H9 (cell line): ENCODE measurements around the gene TELO2. TPM values are rescaled to one million over a fixed set of nuclear protein-coding genes. Genes with fewer than 3 reads are reported as not detected.

Experiments used
- DNase-seq: peaks from one replicate; pipeline ENCODE4 v3.0.0-alpha.2; 2017
- H2AFZ ChIP-seq: one replicate; pipeline ENCODE4 v1.6.1; 2013; ENCODE audit warnings: mild to moderate bottlenecking, low read length, control low read depth, moderate library complexity
- H2AK5ac ChIP-seq: 2 replicates; pipeline ENCODE4 v1.6.1; 2013; ENCODE audit warnings: low read length, control low read depth, mixed read lengths; ENCODE audit not compliant: insufficient read length
- H2BK120ac ChIP-seq: one replicate; pipeline ENCODE4 v1.6.1; 2013; ENCODE audit warnings: low read depth, mild to moderate bottlenecking, low read length, control low read depth, inconsistent platforms; ENCODE audit not compliant: poor library complexity, severe bottlenecking
- H2BK12ac ChIP-seq: 2 replicates; pipeline ENCODE4 v1.6.1; 2013; ENCODE audit warnings: low read length, control low read depth, mixed read lengths, low read depth; ENCODE audit not compliant: insufficient read length
- H2BK15ac ChIP-seq: 2 replicates; pipeline ENCODE4 v1.6.1; 2013; ENCODE audit warnings: low read depth, low read length, control low read depth
- H2BK20ac ChIP-seq: one replicate; pipeline ENCODE4 v1.6.1; 2013; ENCODE audit warnings: low read depth, mild to moderate bottlenecking, low read length, control low read depth, inconsistent platforms; ENCODE audit not compliant: poor library complexity, severe bottlenecking
- H2BK5ac ChIP-seq: 2 replicates; pipeline ENCODE4 v1.6.1; 2013; ENCODE audit warnings: low read length, control low read depth, mixed read lengths; ENCODE audit not compliant: insufficient read length
- H3K14ac ChIP-seq: 2 replicates; pipeline ENCODE4 v1.6.1; 2013; ENCODE audit warnings: low read length, control low read depth; ENCODE audit not compliant: insufficient read depth
- H3K18ac ChIP-seq: 2 replicates; pipeline ENCODE4 v1.6.1; 2013; ENCODE audit warnings: low read depth, mild to moderate bottlenecking, mixed read lengths, low read length, control low read depth; ENCODE audit not compliant: insufficient read length
- H3K23ac ChIP-seq: 2 replicates; pipeline ENCODE4 v1.6.1; 2013; ENCODE audit warnings: low read length, control low read depth, mixed read lengths, low read depth; ENCODE audit not compliant: insufficient read length
- H3K23me2 ChIP-seq: 2 replicates; pipeline ENCODE4 v1.6.1; 2013; ENCODE audit warnings: low read depth, mild to moderate bottlenecking, mixed read lengths, low read length, control low read depth; ENCODE audit not compliant: insufficient read length, poor library complexity, severe bottlenecking
- H3K27ac ChIP-seq: 2 replicates; pipeline ENCODE4 v1.5.1; 2013; ENCODE audit warnings: low read length, control low read depth, mixed read lengths, low read depth; ENCODE audit not compliant: insufficient read length
- H3K27me3 ChIP-seq: 2 replicates; pipeline ENCODE4 v1.6.1; 2013; ENCODE audit warnings: low read length, control low read depth, inconsistent platforms; ENCODE audit not compliant: insufficient read depth
- H3K4ac ChIP-seq: 2 replicates; pipeline ENCODE4 v1.6.1; 2013; ENCODE audit warnings: low read depth, mild to moderate bottlenecking, control low read depth, inconsistent platforms, low read length, moderate library complexity
- H3K4me1 ChIP-seq: 2 replicates; pipeline ENCODE4 v1.6.1; 2013; ENCODE audit warnings: low read length, control low read depth, inconsistent platforms; ENCODE audit not compliant: insufficient read depth
- H3K4me2 ChIP-seq: 2 replicates; pipeline ENCODE4 v1.6.1; 2013; ENCODE audit warnings: low read length, control low read depth, mixed read lengths; ENCODE audit not compliant: insufficient read length, insufficient read depth
- H3K56ac ChIP-seq: 2 replicates; pipeline ENCODE4 v1.6.1; 2013; ENCODE audit warnings: low read depth, mild to moderate bottlenecking, mixed read lengths, low read length, control low read depth; ENCODE audit not compliant: insufficient read length
- H3K79me1 ChIP-seq: 2 replicates; pipeline ENCODE4 v1.6.1; 2013; ENCODE audit warnings: low read depth, mild to moderate bottlenecking, moderate library complexity, low read length, control low read depth, inconsistent platforms; ENCODE audit not compliant: insufficient read depth, poor library complexity, severe bottlenecking
- H3K79me2 ChIP-seq: 2 replicates; pipeline ENCODE4 v1.6.1; 2013; ENCODE audit warnings: low read length, control low read depth, inconsistent platforms; ENCODE audit not compliant: insufficient read depth
- H3K9ac ChIP-seq: 2 replicates; pipeline ENCODE4 v1.6.1; 2013; ENCODE audit warnings: low read length, control low read depth, mixed read lengths; ENCODE audit not compliant: insufficient read length; ENCODE audit errors: extremely low read depth
- H3K9me3 ChIP-seq: one replicate; pipeline ENCODE4 v1.6.1; 2013; ENCODE audit warnings: low read depth, low read length, inconsistent platforms; ENCODE audit not compliant: control insufficient read depth
- H3T11ph ChIP-seq: one replicate; pipeline ENCODE4 v1.6.1; 2013; ENCODE audit warnings: mild to moderate bottlenecking, low read length, control low read depth, inconsistent platforms
- H4K20me1 ChIP-seq: one replicate; pipeline ENCODE4 v1.6.1; 2013; ENCODE audit not compliant: control insufficient read depth, insufficient read length, insufficient read depth
- H4K5ac ChIP-seq: 2 replicates; pipeline ENCODE4 v1.6.1; 2013; ENCODE audit warnings: low read depth, mild to moderate bottlenecking, mixed read lengths, low read length, control low read depth; ENCODE audit not compliant: insufficient read length
- H4K8ac ChIP-seq: replicated peaks from 2 replicates; pipeline ENCODE4 v1.6.1; 2013; ENCODE audit warnings: low read length, control low read depth, mixed read lengths, low read depth; ENCODE audit not compliant: insufficient read length
- H4K91ac ChIP-seq: 2 replicates; pipeline ENCODE4 v1.6.1; 2013; ENCODE audit warnings: low read depth, mild to moderate bottlenecking, moderate library complexity, mixed read lengths, low read length, control low read depth; ENCODE audit not compliant: insufficient read length
- H3K27ac Mint-ChIP-seq, 3 experiments: 2 replicates in 2 of 3; 3 replicates in 1 of 3; pipeline ENCODE4 v1.8.0; 2020 to 2021; ENCODE audit warnings: mixed read lengths in 3 of 3, mild to moderate bottlenecking in 1 of 3, moderate library complexity in 1 of 3
- H3K27me3 Mint-ChIP-seq: 2 replicates; pipeline ENCODE4 v1.8.0; 2021; ENCODE audit warnings: low read depth, mild to moderate bottlenecking, moderate library complexity, mixed read lengths
- H3K36me3 Mint-ChIP-seq, 3 experiments: 2 replicates in 2 of 3; 3 replicates in 1 of 3; pipeline ENCODE4 v1.8.0; 2020 to 2021; ENCODE audit warnings: low read depth in 3 of 3, mixed read lengths in 3 of 3; ENCODE audit not compliant: insufficient read depth in 1 of 3
- H3K4me1 Mint-ChIP-seq, 2 experiments: 2 replicates each; pipeline ENCODE4 v1.8.0; 2020; ENCODE audit warnings: mixed read lengths in 2 of 2
- H3K4me3 Mint-ChIP-seq, 2 experiments: 2 replicates in 1 of 2; 3 replicates in 1 of 2; pipeline ENCODE4 v1.8.0; 2020 to 2021; ENCODE audit warnings: mild to moderate bottlenecking in 2 of 2, mixed read lengths in 2 of 2, moderate library complexity in 1 of 2
- H3K9me3 Mint-ChIP-seq, 2 experiments: 2 replicates in 1 of 2; 3 replicates in 1 of 2; pipeline ENCODE4 v1.8.0; 2020; ENCODE audit warnings: mild to moderate bottlenecking in 2 of 2, mixed read lengths in 2 of 2, moderate library complexity in 1 of 2
- WGBS: extraction: QIAGEN DNeasy Blood & Tissue Kit; methylation state at CpG from one replicate; pipeline ENCODE4 v1.1.7; 2013; ENCODE audit warnings: missing lambda C conversion rate, low lambda C conversion rate, mixed read lengths; ENCODE audit not compliant: insufficient read length; ENCODE audit errors: extremely low coverage; 5-methylcytosine and 5-hydroxymethylcytosine counted together
- total RNA-seq: library from RNA; stranded (reverse); gene quantifications from 2 replicates; pipeline ENCODE4 v1.2.1, GENCODE V29; 2021
- TF ChIP-seq, protein P1 (sequence below): fragments of 200-600 bp; sonication (generic); conservative IDR thresholded peaks from 3 replicates; pipeline ENCODE4 v1.8.0; 2021; ENCODE audit warnings: antibody characterized with exemption, mild to moderate bottlenecking

The TELO2 gene
- total RNA-seq, 1 experiment from 2014 or later, result 98.9 TPM

DNA sequence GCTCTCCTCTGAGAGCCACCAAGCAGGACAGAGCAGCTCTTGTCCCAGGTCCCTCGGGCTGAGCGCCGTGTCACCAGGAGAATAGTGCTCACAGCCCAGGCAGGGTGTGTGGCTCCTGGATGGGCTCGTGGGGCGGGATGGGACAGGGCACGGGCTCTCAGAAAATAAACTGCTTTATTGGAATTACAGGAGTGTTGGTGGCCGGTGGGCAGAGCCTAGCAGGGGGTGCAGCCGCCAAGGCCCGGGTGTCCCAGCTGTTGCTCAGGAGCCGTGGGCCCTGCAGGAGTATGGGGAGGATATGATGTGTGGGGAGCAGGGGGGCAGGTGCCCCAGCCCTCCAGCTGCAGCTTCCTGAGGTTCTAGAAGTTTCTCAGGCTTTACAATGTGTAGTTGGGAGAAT lies 17.1 kb downstream of the TELO2 start:
- peak overlapping the region in 2 of 3 experiments; percentile 49 to 61; a peak in 3 of 7 replicates for H3K27ac Mint-ChIP-seq
- peaks cover 11 to 42% (median 42%) of the 10 kb centered on the region in 3 experiments; a peak in 6 of 7 replicates for H3K36me3 Mint-ChIP-seq
- no peak overlapping the region for H4K91ac ChIP-seq
- no peak overlapping the region for H2BK20ac ChIP-seq
- H3K27me3 ChIP-seq, result no peaks in the 10 kb centered on the region
- no peaks in the 10 kb centered on the region for H3K23me2 ChIP-seq
- no peak overlapping the region for H3K4me2 ChIP-seq
- no peak overlapping the region for H3K56ac ChIP-seq
- no peaks in the 10 kb centered on the region for H3K9me3 ChIP-seq
- no peaks in the 10 kb centered on the region; the same call in 1 of the 2 replicates for H3K27me3 Mint-ChIP-seq
- H3K79me1 ChIP-seq, result no peaks in the 10 kb centered on the region
- no peak overlapping the region for H3K4ac ChIP-seq
- H2AK5ac ChIP-seq, result no peak overlapping the region
- H4K20me1 ChIP-seq, result no peaks in the 10 kb centered on the region
- H2BK5ac ChIP-seq, result no peak overlapping the region
- H3T11ph ChIP-seq, result no peak overlapping the region
- no peaks in the 10 kb centered on the region for H3K4me1 ChIP-seq
- H2BK120ac ChIP-seq, result no peak overlapping the region
- no peak overlapping the region; the same call in 1 of the 2 replicates for H3K14ac ChIP-seq
- H3K4me3 Mint-ChIP-seq, result no peak overlapping the region
- H4K8ac ChIP-seq, result no peak overlapping the region
- no peaks in the 10 kb centered on the region for H3K4me1 Mint-ChIP-seq
- H3K79me2 ChIP-seq, result no peaks in the 10 kb centered on the region
- DNase-seq, result no peak
- H3K23ac ChIP-seq, result no peak overlapping the region
- WGBS, result no CpG with 5 or more reads among the region's 10 CpGs
- no peak overlapping the region for H3K18ac ChIP-seq
- H3K27ac ChIP-seq, result no peak overlapping the region
- no peak overlapping the region for H2BK12ac ChIP-seq
- H2AFZ ChIP-seq, result no peak overlapping the region
- H3K9ac ChIP-seq, result no peak overlapping the region
- TF ChIP-seq, protein P1, sequence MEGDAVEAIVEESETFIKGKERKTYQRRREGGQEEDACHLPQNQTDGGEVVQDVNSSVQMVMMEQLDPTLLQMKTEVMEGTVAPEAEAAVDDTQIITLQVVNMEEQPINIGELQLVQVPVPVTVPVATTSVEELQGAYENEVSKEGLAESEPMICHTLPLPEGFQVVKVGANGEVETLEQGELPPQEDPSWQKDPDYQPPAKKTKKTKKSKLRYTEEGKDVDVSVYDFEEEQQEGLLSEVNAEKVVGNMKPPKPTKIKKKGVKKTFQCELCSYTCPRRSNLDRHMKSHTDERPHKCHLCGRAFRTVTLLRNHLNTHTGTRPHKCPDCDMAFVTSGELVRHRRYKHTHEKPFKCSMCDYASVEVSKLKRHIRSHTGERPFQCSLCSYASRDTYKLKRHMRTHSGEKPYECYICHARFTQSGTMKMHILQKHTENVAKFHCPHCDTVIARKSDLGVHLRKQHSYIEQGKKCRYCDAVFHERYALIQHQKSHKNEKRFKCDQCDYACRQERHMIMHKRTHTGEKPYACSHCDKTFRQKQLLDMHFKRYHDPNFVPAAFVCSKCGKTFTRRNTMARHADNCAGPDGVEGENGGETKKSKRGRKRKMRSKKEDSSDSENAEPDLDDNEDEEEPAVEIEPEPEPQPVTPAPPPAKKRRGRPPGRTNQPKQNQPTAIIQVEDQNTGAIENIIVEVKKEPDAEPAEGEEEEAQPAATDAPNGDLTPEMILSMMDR, result no peak
- peaks cover 6 to 15% of the 10 kb centered on the region in 2 experiments; a peak in 3 of 5 replicates for H3K9me3 Mint-ChIP-seq
- no peak overlapping the region for H4K5ac ChIP-seq
- H2BK15ac ChIP-seq, result no peak overlapping the region
